SK-N-SH (cell line): Measurements from ENCODE around the gene GDF2.

Experiments used
- FOXJ3 ChIP-seq: sonication (generic); formaldehyde crosslinking; IDR thresholded peaks from 2 replicates; pipeline ENCODE4 v1.5.1; 2020; ENCODE audit warnings: mild to moderate bottlenecking, missing genetic modification reagents
- MEF2A ChIP-seq: IDR thresholded peaks from 2 replicates; pipeline ENCODE4 v1.4.0; 2012; ENCODE audit warnings: low read depth, borderline replicate concordance
- NFIC ChIP-seq: IDR thresholded peaks from 2 replicates; pipeline ENCODE4 v1.4.0; 2012; ENCODE audit warnings: borderline replicate concordance
- NRF1 ChIP-seq: IDR thresholded peaks from 2 replicates; pipeline ENCODE4 v1.6.1; 2012; ENCODE audit warnings: low read depth, mild to moderate bottlenecking, low read length
- POLR2AphosphoS5 ChIP-seq: IDR thresholded peaks from 2 replicates; pipeline ENCODE4 v1.6.1; 2012; ENCODE audit warnings: low read depth, low read length
- RFX5 ChIP-seq: IDR thresholded peaks from 2 replicates; pipeline ENCODE4 v1.6.1; 2012; ENCODE audit warnings: mild to moderate bottlenecking, improper control_type of control experiment, low read length
- SIN3A ChIP-seq: IDR thresholded peaks from 2 replicates; pipeline ENCODE4 v1.6.1; 2012; ENCODE audit warnings: low read depth, mild to moderate bottlenecking, low read length, moderate library complexity, borderline replicate concordance
- TEAD4 ChIP-seq: IDR thresholded peaks from 2 replicates; pipeline ENCODE4 v1.4.0; 2012; ENCODE audit warnings: mild to moderate bottlenecking, borderline replicate concordance; ENCODE audit not compliant: insufficient read depth
- TF ChIP-seq, protein P1 (sequence below): IDR thresholded peaks from 2 replicates; pipeline ENCODE4 v1.4.0; 2012; ENCODE audit warnings: low read depth, borderline replicate concordance
- TF ChIP-seq, protein P2 (sequence below): IDR thresholded peaks from 2 replicates; pipeline ENCODE4 v1.4.0; 2012; ENCODE audit warnings: low read depth
- TF ChIP-seq, protein P3 (sequence below): fragments of 200-600 bp; sonication (generic); IDR thresholded peaks from 2 replicates; pipeline ENCODE4 v1.6.1; 2017; ENCODE audit warnings: antibody characterized with exemption, mild to moderate bottlenecking, moderate library complexity
- TF ChIP-seq, protein P4 (sequence below): IDR thresholded peaks from 2 replicates; pipeline ENCODE4 v1.4.0; 2012; ENCODE audit warnings: low read depth, borderline replicate concordance

DNA sequence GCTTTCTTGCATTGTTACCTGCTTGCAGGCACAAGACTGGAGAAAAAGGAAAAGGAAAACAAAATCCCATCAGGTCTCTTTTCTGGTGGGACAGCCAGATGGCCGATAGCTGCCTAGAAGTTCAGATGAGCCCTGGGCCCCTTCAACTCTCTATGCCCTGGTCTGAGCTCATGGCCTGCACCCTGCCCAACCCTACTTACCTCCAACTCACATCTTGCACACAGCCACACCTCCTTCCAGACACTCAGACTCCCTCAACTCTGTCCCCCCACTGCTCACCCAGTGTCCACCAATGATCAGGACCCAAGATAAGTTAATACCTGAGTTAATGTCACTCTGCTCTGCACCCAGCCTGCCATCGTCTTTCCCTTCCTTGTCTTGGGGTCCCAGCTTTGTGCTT is 36.8 kb downstream of the GDF2 start:
- TF ChIP-seq, protein P1, sequence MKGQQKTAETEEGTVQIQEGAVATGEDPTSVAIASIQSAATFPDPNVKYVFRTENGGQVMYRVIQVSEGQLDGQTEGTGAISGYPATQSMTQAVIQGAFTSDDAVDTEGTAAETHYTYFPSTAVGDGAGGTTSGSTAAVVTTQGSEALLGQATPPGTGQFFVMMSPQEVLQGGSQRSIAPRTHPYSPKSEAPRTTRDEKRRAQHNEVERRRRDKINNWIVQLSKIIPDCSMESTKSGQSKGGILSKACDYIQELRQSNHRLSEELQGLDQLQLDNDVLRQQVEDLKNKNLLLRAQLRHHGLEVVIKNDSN = no peak
- TF ChIP-seq RFX5 (no peak), POLR2AphosphoS5 (no peak), NFIC (no peak), SIN3A (no peak), TEAD4 (no peak), FOXJ3 (CRISPR knock-in tag) (no peak), MEF2A (no peak), NRF1 (no peak)
- TF ChIP-seq, protein P2, sequence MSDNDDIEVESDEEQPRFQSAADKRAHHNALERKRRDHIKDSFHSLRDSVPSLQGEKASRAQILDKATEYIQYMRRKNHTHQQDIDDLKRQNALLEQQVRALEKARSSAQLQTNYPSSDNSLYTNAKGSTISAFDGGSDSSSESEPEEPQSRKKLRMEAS = no peak
- TF ChIP-seq, protein P3, sequence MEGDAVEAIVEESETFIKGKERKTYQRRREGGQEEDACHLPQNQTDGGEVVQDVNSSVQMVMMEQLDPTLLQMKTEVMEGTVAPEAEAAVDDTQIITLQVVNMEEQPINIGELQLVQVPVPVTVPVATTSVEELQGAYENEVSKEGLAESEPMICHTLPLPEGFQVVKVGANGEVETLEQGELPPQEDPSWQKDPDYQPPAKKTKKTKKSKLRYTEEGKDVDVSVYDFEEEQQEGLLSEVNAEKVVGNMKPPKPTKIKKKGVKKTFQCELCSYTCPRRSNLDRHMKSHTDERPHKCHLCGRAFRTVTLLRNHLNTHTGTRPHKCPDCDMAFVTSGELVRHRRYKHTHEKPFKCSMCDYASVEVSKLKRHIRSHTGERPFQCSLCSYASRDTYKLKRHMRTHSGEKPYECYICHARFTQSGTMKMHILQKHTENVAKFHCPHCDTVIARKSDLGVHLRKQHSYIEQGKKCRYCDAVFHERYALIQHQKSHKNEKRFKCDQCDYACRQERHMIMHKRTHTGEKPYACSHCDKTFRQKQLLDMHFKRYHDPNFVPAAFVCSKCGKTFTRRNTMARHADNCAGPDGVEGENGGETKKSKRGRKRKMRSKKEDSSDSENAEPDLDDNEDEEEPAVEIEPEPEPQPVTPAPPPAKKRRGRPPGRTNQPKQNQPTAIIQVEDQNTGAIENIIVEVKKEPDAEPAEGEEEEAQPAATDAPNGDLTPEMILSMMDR = no peak
- TF ChIP-seq, protein P4, sequence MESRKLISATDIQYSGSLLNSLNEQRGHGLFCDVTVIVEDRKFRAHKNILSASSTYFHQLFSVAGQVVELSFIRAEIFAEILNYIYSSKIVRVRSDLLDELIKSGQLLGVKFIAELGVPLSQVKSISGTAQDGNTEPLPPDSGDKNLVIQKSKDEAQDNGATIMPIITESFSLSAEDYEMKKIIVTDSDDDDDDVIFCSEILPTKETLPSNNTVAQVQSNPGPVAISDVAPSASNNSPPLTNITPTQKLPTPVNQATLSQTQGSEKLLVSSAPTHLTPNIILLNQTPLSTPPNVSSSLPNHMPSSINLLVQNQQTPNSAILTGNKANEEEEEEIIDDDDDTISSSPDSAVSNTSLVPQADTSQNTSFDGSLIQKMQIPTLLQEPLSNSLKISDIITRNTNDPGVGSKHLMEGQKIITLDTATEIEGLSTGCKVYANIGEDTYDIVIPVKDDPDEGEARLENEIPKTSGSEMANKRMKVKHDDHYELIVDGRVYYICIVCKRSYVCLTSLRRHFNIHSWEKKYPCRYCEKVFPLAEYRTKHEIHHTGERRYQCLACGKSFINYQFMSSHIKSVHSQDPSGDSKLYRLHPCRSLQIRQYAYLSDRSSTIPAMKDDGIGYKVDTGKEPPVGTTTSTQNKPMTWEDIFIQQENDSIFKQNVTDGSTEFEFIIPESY = no peak
